Tibial nerve (tissue), 4 donors: ENCODE data around the gene OTX1. TPM values are rescaled to one million over a fixed set of nuclear protein-coding genes. Genes with fewer than 3 reads are reported as not detected.

ENCODE experiments used
- DNase-seq, 2 donors: peaks; one replicate each; pipeline ENCODE4 v3.0.0-alpha.2; 2019; ENCODE audit warnings: low spot score in 2 of 2
- H3K27ac ChIP-seq, 4 donors: fragments of 200-600 bp; sonication (generic) in 3 of 4; one replicate each; pipeline ENCODE4 v1.5.1; 2017 to 2019; ENCODE audit warnings: mild to moderate bottlenecking in 1 of 4
- H3K27me3 ChIP-seq, 2 donors: fragments of 200-600 bp; sonication (generic) in 1 of 2; one replicate each; pipeline versions ENCODE4 v1.5.1 to v1.6.0; 2017 to 2019
- H3K36me3 ChIP-seq, 3 donors: fragments of 200-600 bp; sonication (generic); one replicate each; pipeline ENCODE4 v1.5.1; 2018 to 2019
- H3K4me1 ChIP-seq, 4 donors: fragments of 200-600 bp; sonication (generic) in 3 of 4; one replicate each; pipeline ENCODE4 v1.5.1; 2017 to 2019
- H3K4me3 ChIP-seq, 4 donors: fragments of 200-600 bp; sonication (generic) in 3 of 4; one replicate each; pipeline ENCODE4 v1.5.1; 2017 to 2019; ENCODE audit warnings: mild to moderate bottlenecking in 1 of 4, moderate library complexity in 1 of 4
- H3K9me3 ChIP-seq, 4 donors: fragments of 200-600 bp; sonication (generic) in 3 of 4; one replicate each; pipeline ENCODE4 v1.5.1; 2017 to 2019
- EP300 ChIP-seq, 2 donors: sonication (generic); formaldehyde crosslinking; IDR thresholded peaks; one replicate each; pipeline ENCODE4 v1.6.1; 2017; ENCODE audit warnings: antibody characterized with exemption in 2 of 2, mild to moderate bottlenecking in 1 of 2
- POLR2A ChIP-seq, 2 donors: fragments of 450-650 bp; IDR thresholded peaks; one replicate each; pipeline ENCODE4 v1.6.1; 2017; ENCODE audit warnings: antibody characterized with exemption in 2 of 2, mild to moderate bottlenecking in 2 of 2, moderate library complexity in 2 of 2
- WGBS, 2 donors: methylation state at CpG; one replicate each; pipeline ENCODE4 v1.1.5; 2018; 5-methylcytosine and 5-hydroxymethylcytosine counted together
- total RNA-seq, 4 donors: library from RNA; depleted of rRNA; stranded (reverse); fragments of >200 nt; gene quantifications; one replicate each; pipeline ENCODE4 v1.1.0, GENCODE V29; 2016
- TF ChIP-seq, protein P1 (sequence below), 5 experiments: fragments of 200-600 bp in 3 of 5; fragments of 450-650 bp in 2 of 5; sonication (generic) in 3 of 5; IDR thresholded peaks; one replicate each; pipeline ENCODE4 v1.5.1; 2016 to 2019; ENCODE audit warnings: antibody characterized with exemption in 5 of 5, mild to moderate bottlenecking in 3 of 5, moderate library complexity in 2 of 5

The OTX1 gene
- total RNA-seq, 4 donors from 2014 or later, result not detected

DNA sequence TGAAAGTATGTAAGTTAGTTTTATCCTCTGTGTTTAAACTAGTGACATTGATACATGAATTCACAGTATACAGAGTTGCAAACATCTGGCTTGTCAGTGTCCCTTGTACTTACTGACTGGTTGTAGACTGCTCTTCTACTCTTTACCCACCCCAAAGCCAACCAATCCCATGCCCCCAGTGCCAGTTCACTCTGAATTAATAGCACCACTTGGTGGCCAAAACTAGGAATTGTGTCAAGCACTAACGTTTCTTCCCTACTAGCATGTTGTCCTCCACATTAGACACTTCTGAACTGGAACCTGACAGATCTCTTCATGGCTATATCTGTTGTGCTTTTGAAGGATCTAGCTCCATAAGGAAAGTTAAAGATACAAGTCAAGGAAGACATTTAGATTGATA is 27.2 kb upstream of the OTX1 start:
- no peaks in the 10 kb centered on the region for H3K4me1 ChIP-seq
- no peaks in the 10 kb centered on the region for H3K9me3 ChIP-seq
- peaks cover 0 to 77% (median 6%) of the 10 kb centered on the region in 3 donors for H3K36me3 ChIP-seq
- DNase-seq, result no peak
- H3K27me3 ChIP-seq, result no peaks in the 10 kb centered on the region
- H3K27ac ChIP-seq, result no peak overlapping the region
- TF ChIP-seq, protein P1, sequence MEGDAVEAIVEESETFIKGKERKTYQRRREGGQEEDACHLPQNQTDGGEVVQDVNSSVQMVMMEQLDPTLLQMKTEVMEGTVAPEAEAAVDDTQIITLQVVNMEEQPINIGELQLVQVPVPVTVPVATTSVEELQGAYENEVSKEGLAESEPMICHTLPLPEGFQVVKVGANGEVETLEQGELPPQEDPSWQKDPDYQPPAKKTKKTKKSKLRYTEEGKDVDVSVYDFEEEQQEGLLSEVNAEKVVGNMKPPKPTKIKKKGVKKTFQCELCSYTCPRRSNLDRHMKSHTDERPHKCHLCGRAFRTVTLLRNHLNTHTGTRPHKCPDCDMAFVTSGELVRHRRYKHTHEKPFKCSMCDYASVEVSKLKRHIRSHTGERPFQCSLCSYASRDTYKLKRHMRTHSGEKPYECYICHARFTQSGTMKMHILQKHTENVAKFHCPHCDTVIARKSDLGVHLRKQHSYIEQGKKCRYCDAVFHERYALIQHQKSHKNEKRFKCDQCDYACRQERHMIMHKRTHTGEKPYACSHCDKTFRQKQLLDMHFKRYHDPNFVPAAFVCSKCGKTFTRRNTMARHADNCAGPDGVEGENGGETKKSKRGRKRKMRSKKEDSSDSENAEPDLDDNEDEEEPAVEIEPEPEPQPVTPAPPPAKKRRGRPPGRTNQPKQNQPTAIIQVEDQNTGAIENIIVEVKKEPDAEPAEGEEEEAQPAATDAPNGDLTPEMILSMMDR (IDR thresholded peaks at IDR 0.05), result no peak
- no peak for TF ChIP-seq EP300 (IDR thresholded peaks at IDR 0.05)
- TF ChIP-seq POLR2A (IDR thresholded peaks at IDR 0.05), result no peak
- WGBS, 2 donors, result 0% methylated on average over 1 of the region's 1 CpG
- no peak overlapping the region for H3K4me3 ChIP-seq

DNA sequence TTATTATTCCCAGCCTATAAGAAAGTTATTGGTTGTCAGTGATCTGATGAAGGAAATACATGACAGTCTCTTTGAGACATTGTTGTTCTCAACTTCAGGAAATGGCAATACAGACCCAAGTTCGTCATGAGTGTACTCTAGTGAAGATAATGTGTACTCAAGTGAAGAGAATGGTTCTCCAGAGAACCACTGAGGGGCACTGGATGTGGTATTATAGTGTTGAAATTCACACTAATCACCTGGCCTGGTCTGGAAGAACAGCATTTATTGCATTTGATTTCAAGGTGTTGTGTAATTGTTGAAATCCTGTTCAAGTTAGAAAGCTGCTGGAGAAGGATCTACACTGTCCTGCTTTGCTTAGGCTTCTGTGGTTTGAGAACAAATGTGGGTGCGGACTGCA is 23.4 kb upstream of the OTX1 start:
- peaks cover 0 to 85% (median 4%) of the 10 kb centered on the region in 3 donors for H3K36me3 ChIP-seq
- no peaks in the 10 kb centered on the region for H3K27me3 ChIP-seq
- TF ChIP-seq POLR2A (IDR thresholded peaks at IDR 0.05) (no peak), EP300 (IDR thresholded peaks at IDR 0.05) (no peak)
- TF ChIP-seq, protein P1 (IDR thresholded peaks at IDR 0.05), result no peak

GRCh38 chr2:63029058-63029457 is 21.6 kb upstream of the OTX1 start:
- Histone ChIP-seq H3K4me1 (no peaks in the 10 kb centered on the region), H3K4me3 (no peak overlapping the region), H3K27me3 (no peaks in the 10 kb centered on the region), H3K36me3 (peaks cover 0 to 69% (median 0%) of the 10 kb centered on the region in 3 donors), H3K27ac (no peak overlapping the region), H3K9me3 (no peaks in the 10 kb centered on the region)
- no peak for DNase-seq
- 89 to 97% methylated on average over 1 of the region's 1 CpG for WGBS, 2 donors
- TF ChIP-seq EP300 (IDR thresholded peaks at IDR 0.05) (no peak), POLR2A (IDR thresholded peaks at IDR 0.05) (no peak)
- TF ChIP-seq, protein P1 (IDR thresholded peaks at IDR 0.05), result no peak

More for the DNA sequence above, 23.4 kb upstream of the OTX1 start:
- H3K27ac ChIP-seq, result no peak overlapping the region
- H3K4me1 ChIP-seq, result no peaks in the 10 kb centered on the region
- 86 to 88% methylated on average over 2 of the region's 2 CpGs for WGBS, 2 donors
- H3K9me3 ChIP-seq, result no peaks in the 10 kb centered on the region
- H3K4me3 ChIP-seq, result no peak overlapping the region
- DNase-seq, result no peak

GRCh38 chr2:63034526-63034925 is 16.1 kb upstream of the OTX1 start:
- DNase-seq, result no peak
- 46 to 51% methylated on average over 4 of the region's 4 CpGs for WGBS, 2 donors
- peaks cover 0 to 15% (median 0%) of the 10 kb centered on the region in 4 donors for H3K4me1 ChIP-seq
- H3K27me3 ChIP-seq, result no peaks in the 10 kb centered on the region
- no peaks in the 10 kb centered on the region for H3K9me3 ChIP-seq
- no peak overlapping the region for H3K27ac ChIP-seq
- TF ChIP-seq EP300 (IDR thresholded peaks at IDR 0.05) (no peak), POLR2A (IDR thresholded peaks at IDR 0.05) (no peak)
- TF ChIP-seq, protein P1 (IDR thresholded peaks at IDR 0.05), result no peak
- H3K4me3 ChIP-seq, result no peak overlapping the region
- peaks cover 0 to 31% (median 0%) of the 10 kb centered on the region in 3 donors for H3K36me3 ChIP-seq

DNA sequence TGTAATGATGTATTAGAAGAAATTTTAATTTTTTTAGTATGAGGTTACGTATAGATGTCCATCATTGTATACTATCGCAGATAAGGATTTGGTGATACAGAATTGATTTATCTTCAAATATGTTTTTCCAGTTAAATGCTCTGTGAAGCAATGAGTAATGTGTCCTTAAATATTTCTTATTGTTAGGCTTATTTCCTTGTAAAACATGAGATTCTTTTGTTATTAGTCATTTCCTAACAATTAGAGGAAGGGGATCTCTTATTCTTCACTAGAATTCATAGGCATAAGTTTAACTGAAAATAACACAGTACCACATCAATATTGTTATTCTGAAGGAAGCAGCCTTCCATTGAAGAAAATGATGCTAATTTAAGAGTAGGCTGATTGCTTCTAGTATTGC is 15.5 kb upstream of the OTX1 start:
- Histone ChIP-seq H3K4me3 (no peak overlapping the region), H3K4me1 (peaks cover 0 to 15% (median 0%) of the 10 kb centered on the region in 4 donors), H3K9me3 (no peaks in the 10 kb centered on the region), H3K27me3 (no peaks in the 10 kb centered on the region), H3K36me3 (peaks cover 0 to 25% (median 0%) of the 10 kb centered on the region in 3 donors), H3K27ac (no peak overlapping the region)
- WGBS, 2 donors, result 98 to 100% methylated on average over 2 of the region's 2 CpGs
- DNase-seq, result no peak
- TF ChIP-seq POLR2A (IDR thresholded peaks at IDR 0.05) (no peak), EP300 (IDR thresholded peaks at IDR 0.05) (no peak)
- TF ChIP-seq, protein P1 (IDR thresholded peaks at IDR 0.05), result no peak
